Suppressor macrophage treated with lipopolysaccharide for 4 hours (primary cell): Measurements from ENCODE around the gene MMP8.
"Not testable (repeated sequence)": the region's sequence is repeated elsewhere in the genome, so short reads cannot be mapped to it uniquely, and the experiment has no call there.

Experiments
- DNase-seq: peaks from one replicate; pipeline ENCODE4 v3.0.0-alpha.2; 2020

Gene MMP8

GRCh38 chr11:102724904-102725500 lies at the start of gene MMP8:
Gene MMP8, minus strand, starts transcription at chr11:102724954. Its CDS starts 99 bp downstream, at chr11:102724855.
- no peak for DNase-seq

GRCh38 chr11:102773386-102773785 lies 48.6 kb upstream of the MMP8 start:
- no peak for DNase-seq

- DNase-seq, result no peak
Measured at GRCh38 chr11:102771351-102771750, 46.6 kb upstream of the MMP8 start.

GRCh38 chr11:102770191-102770590 lies 45.4 kb upstream of the MMP8 start:
- no peak for DNase-seq

- DNase-seq, result no peak
Measured at GRCh38 chr11:102767800-102768199, 43.0 kb upstream of the MMP8 start.

GRCh38 chr11:102763440-102763839 lies 38.7 kb upstream of the MMP8 start:
- no peak for DNase-seq

- DNase-seq, result peak; percentile 30
Measured at GRCh38 chr11:102762361-102762767, 37.6 kb upstream of the MMP8 start.

- no peak for DNase-seq
Measured at GRCh38 chr11:102761646-102762238, 37.0 kb upstream of the MMP8 start.

GRCh38 chr11:102760344-102761035 lies 35.7 kb upstream of the MMP8 start:
- peak; percentile 90 for DNase-seq

GRCh38 chr11:102757823-102758549 lies 33.2 kb upstream of the MMP8 start:
- peak; percentile 95 for DNase-seq

- no peak for DNase-seq
Measured at GRCh38 chr11:102753267-102753666, 28.5 kb upstream of the MMP8 start.

GRCh38 chr11:102751673-102752072 lies 26.9 kb upstream of the MMP8 start:
- no peak for DNase-seq

GRCh38 chr11:102749101-102749722 lies 24.5 kb upstream of the MMP8 start:
- peak; percentile 19 for DNase-seq

GRCh38 chr11:102746746-102747578 lies 22.2 kb upstream of the MMP8 start:
- not testable (repeated sequence) for DNase-seq

- DNase-seq, result no peak
Measured at GRCh38 chr11:102734650-102735049, 9.9 kb upstream of the MMP8 start.

- peak; percentile 88 for DNase-seq
Measured at GRCh38 chr11:102733232-102733875, 8.6 kb upstream of the MMP8 start.

GRCh38 chr11:102730944-102731343 lies 6.2 kb upstream of the MMP8 start:
- DNase-seq, result not testable (repeated sequence)

- no peak for DNase-seq
Measured at GRCh38 chr11:102729849-102730815, 5.4 kb upstream of the MMP8 start.

GRCh38 chr11:102727890-102728289 lies 3.1 kb upstream of the MMP8 start:
- DNase-seq, result peak; percentile 86

GRCh38 chr11:102722821-102723220 lies 1.9 kb downstream of the MMP8 start:
- peak; percentile 73 for DNase-seq
